Suprapubic skin (tissue), 4 donors: Measurements from ENCODE around the gene SUPT20HL1. TPM values are rescaled to one million over a fixed set of nuclear protein-coding genes. Genes with fewer than 3 reads are reported as not detected.
"Not testable (repeated sequence)": the region's sequence is repeated elsewhere in the genome, so short reads cannot be mapped to it uniquely, and the experiment has no call there.

Source experiments
- DNase-seq, 2 donors: peaks; one replicate each; pipeline ENCODE4 v3.0.0-alpha.2; 2019; ENCODE audit warnings: low spot score in 2 of 2
- H3K27ac ChIP-seq: fragments of 200-600 bp; sonication (generic); one replicate; pipeline ENCODE4 v1.5.1; 2019
- H3K27me3 ChIP-seq: fragments of 200-600 bp; sonication (generic); one replicate; pipeline ENCODE4 v1.5.1; 2019
- H3K36me3 ChIP-seq: fragments of 200-600 bp; sonication (generic); one replicate; pipeline ENCODE4 v1.5.1; 2019
- H3K4me1 ChIP-seq: fragments of 200-600 bp; sonication (generic); one replicate; pipeline ENCODE4 v1.5.1; 2019
- H3K4me3 ChIP-seq: fragments of 200-600 bp; sonication (generic); one replicate; pipeline ENCODE4 v1.5.1; 2019; ENCODE audit warnings: mild to moderate bottlenecking
- H3K9me3 ChIP-seq: fragments of 200-600 bp; sonication (generic); one replicate; pipeline ENCODE4 v1.5.1; 2019
- EP300 ChIP-seq: sonication (generic); formaldehyde crosslinking; IDR thresholded peaks from one replicate; pipeline ENCODE4 v1.6.1; 2017; ENCODE audit warnings: antibody characterized with exemption
- POLR2A ChIP-seq, 2 donors: fragments of 450-650 bp; IDR thresholded peaks; one replicate each; pipeline ENCODE4 v1.6.1; 2017; ENCODE audit warnings: antibody characterized with exemption in 2 of 2, mild to moderate bottlenecking in 2 of 2, moderate library complexity in 2 of 2
- POLR2AphosphoS5 ChIP-seq, 3 donors: sonication (generic); formaldehyde crosslinking; IDR thresholded peaks; one replicate each; pipeline ENCODE4 v1.6.1; 2017; ENCODE audit warnings: antibody characterized with exemption in 3 of 3
- WGBS: methylation state at CpG from one replicate; pipeline ENCODE4 v1.1.5; 2018; 5-methylcytosine and 5-hydroxymethylcytosine counted together
- total RNA-seq, 4 donors: library from RNA; depleted of rRNA; stranded (reverse); fragments of >200 nt; gene quantifications; one replicate each; pipeline ENCODE4 v1.1.0, GENCODE V29; 2016
- TF ChIP-seq, protein P1 (sequence below), 2 donors: fragments of 200-600 bp in 1 of 2; fragments of 450-650 bp in 1 of 2; sonication (generic) in 1 of 2; IDR thresholded peaks; one replicate each; pipeline ENCODE4 v1.5.1; 2016 to 2019; ENCODE audit warnings: antibody characterized with exemption in 2 of 2, mild to moderate bottlenecking in 1 of 2, moderate library complexity in 1 of 2

The SUPT20HL1 gene
- total RNA-seq, 4 donors from 2014 or later = not detected

DNA sequence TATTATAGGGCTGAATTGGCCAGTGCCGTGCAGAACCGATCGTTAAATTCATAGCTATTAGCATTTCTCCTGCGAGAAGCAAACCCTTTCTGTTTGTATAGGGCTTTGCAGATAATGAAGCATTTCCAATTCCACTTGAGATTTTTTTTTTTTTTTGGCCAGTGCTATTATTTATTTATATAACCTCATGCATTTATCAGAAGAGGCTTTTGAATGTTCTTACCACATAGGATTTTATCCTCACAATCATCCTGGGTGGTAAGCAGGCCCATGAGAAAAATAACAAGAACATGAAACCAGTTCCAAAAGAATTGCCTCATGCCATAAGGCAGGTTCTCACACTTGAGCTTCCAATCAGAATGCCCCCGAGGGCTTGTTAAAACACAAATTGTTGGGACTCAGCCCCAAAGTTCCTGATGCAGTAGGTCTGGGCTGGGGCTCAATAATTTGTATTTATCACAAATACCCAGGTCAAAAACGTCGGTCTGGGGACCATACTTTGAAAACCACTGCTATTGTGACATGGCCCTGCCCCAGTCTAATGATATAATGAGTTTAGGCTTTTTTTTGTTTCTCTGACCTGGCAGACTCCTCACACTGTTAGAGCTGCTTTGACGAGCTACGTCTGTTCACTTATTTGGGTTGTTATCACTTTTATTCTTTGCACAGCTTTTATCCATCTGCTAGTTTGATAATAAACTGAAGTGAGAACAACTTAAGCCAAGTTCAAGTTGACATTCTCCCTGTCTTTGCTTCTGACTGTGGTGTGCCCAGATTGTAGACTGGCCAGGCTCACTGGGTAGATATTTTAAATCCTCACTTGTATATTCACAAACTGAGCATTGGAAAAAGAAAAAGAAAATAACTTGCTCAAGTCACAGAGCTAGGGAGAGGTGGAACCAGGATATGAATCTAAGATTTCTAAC lies 20.1 kb downstream of the SUPT20HL1 start:
- WGBS = 58% methylated on average over 9 of the region's 9 CpGs
- H3K4me3 ChIP-seq = no peak overlapping the region
- no peak overlapping the region for H3K27ac ChIP-seq
- no peaks in the 10 kb centered on the region for H3K36me3 ChIP-seq
- no peak for DNase-seq
- TF ChIP-seq, protein P1, sequence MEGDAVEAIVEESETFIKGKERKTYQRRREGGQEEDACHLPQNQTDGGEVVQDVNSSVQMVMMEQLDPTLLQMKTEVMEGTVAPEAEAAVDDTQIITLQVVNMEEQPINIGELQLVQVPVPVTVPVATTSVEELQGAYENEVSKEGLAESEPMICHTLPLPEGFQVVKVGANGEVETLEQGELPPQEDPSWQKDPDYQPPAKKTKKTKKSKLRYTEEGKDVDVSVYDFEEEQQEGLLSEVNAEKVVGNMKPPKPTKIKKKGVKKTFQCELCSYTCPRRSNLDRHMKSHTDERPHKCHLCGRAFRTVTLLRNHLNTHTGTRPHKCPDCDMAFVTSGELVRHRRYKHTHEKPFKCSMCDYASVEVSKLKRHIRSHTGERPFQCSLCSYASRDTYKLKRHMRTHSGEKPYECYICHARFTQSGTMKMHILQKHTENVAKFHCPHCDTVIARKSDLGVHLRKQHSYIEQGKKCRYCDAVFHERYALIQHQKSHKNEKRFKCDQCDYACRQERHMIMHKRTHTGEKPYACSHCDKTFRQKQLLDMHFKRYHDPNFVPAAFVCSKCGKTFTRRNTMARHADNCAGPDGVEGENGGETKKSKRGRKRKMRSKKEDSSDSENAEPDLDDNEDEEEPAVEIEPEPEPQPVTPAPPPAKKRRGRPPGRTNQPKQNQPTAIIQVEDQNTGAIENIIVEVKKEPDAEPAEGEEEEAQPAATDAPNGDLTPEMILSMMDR (IDR thresholded peaks at IDR 0.05) = no peak
- TF ChIP-seq POLR2A (IDR thresholded peaks at IDR 0.05) (no peak), POLR2AphosphoS5 (IDR thresholded peaks at IDR 0.05) (no peak), EP300 (no peak)
- H3K27me3 ChIP-seq = no peaks in the 10 kb centered on the region
- no peaks in the 10 kb centered on the region for H3K4me1 ChIP-seq
- no peaks in the 10 kb centered on the region for H3K9me3 ChIP-seq

DNA sequence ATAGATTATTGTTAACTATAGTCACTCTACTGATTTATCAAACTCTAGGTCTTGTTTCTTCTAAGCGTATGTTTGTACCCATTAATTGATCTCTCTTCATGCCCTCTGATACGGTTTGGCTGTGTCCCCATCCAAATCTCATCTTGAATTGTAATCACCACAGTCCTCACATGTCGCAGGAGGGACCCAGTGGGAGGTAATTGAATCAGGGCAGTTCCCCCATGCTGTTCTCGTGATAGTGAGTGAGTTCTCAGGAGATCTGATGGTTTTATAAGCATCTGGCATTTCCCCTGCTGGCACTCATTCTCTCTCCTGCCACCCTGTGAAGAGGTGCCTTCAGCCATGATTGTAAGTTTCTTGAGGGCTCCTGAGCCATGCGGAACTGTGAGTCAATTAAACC lies 21.9 kb downstream of the SUPT20HL1 start:
- not testable (repeated sequence) for H3K9me3 ChIP-seq, H3K4me1 ChIP-seq, H3K4me3 ChIP-seq, H3K27me3 ChIP-seq, DNase-seq, H3K27ac ChIP-seq, H3K36me3 ChIP-seq
- WGBS = 74% methylated on average over 5 of the region's 5 CpGs

DNA sequence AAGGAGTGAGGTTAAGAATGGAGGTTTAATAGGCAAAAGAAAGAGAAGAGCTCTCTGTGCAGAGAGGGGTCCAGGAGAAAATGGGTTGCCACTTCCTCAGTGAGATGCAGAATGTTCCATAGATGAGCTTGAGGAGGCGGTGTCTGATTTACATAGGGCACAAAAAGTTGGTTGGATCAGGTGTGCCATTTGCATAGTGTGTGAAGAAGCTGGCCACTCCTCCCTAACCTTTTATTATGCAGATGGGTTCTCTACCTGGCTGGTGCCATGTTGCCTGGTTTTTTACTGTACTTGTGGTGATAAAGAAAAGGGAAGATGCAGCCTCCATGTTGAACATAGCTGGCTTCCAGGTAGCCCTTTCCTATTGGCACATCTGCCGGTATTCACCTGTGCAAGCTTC lies 27.3 kb downstream of the SUPT20HL1 start:
- no peaks in the 10 kb centered on the region for H3K27me3 ChIP-seq
- H3K36me3 ChIP-seq = no peaks in the 10 kb centered on the region
- no peak overlapping the region for H3K4me3 ChIP-seq
- TF ChIP-seq POLR2A (IDR thresholded peaks at IDR 0.05) (no peak), POLR2AphosphoS5 (IDR thresholded peaks at IDR 0.05) (no peak), EP300 (no peak)
- TF ChIP-seq, protein P1 (IDR thresholded peaks at IDR 0.05) = no peak
- no peaks in the 10 kb centered on the region for H3K4me1 ChIP-seq
- whole genome bisulfite sequencing = 67% methylated on average over 2 of the region's 2 CpGs
- no peak overlapping the region for H3K27ac ChIP-seq
- DNase-seq = no peak
- H3K9me3 ChIP-seq = no peaks in the 10 kb centered on the region

DNA sequence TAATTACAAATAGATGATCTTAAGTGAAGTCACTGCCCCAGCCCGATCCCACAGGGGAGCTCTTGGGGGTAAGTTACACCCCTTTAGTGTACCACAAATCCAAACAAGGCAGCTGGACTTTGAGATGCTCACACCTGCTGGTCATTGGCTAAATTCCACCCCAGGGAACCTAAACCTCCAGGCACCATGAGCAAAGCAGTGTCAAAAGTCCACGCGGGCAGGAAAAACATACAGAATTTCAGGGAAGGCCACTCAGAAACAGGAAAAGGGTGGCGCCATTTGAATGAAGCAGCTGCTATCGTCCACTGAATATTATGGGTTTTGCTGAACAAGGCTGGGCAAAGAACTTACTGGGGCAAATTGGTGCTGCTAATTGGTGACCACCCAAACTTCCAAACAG lies 30.9 kb downstream of the SUPT20HL1 start:
- no peak overlapping the region for H3K27ac ChIP-seq
- no peak for TF ChIP-seq POLR2A (IDR thresholded peaks at IDR 0.05)
- TF ChIP-seq POLR2AphosphoS5 (IDR thresholded peaks at IDR 0.05) = no peak
- no peak for TF ChIP-seq EP300
- TF ChIP-seq, protein P1 (IDR thresholded peaks at IDR 0.05) = no peak
- no peaks in the 10 kb centered on the region for H3K9me3 ChIP-seq
- 80% methylated on average over 5 of the region's 5 CpGs for WGBS
- H3K27me3 ChIP-seq = no peaks in the 10 kb centered on the region
- H3K36me3 ChIP-seq = no peaks in the 10 kb centered on the region
- H3K4me3 ChIP-seq = no peak overlapping the region
- no peak for DNase-seq
- peaks cover 7% of the 10 kb centered on the region for H3K4me1 ChIP-seq

DNA sequence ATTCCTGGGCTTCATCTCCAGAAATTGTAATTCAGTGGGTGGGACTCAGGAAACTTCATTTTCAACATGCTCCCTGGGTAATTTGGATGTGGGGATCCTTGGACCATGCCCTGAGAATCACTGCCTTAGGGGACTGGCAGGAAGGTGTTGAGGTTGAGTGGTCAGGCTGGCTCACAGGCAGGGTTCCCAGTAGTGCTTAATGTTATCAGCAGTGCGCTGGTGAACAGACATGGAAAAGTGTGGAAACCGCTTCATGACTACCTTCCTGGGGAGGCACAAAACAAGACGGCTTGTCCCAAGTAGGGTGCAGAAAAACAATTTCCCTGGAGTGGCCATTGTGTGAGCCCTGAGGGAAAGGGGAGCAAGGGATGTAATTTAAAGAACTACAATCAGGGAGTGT lies 31.4 kb downstream of the SUPT20HL1 start:
- no peak overlapping the region for H3K4me3 ChIP-seq
- no peak for DNase-seq
- no peak overlapping the region for H3K27ac ChIP-seq
- no peaks in the 10 kb centered on the region for H3K36me3 ChIP-seq
- H3K27me3 ChIP-seq = no peaks in the 10 kb centered on the region
- H3K4me1 ChIP-seq = peaks cover 10% of the 10 kb centered on the region
- WGBS = 77% methylated on average over 3 of the region's 3 CpGs
- no peak for TF ChIP-seq POLR2A (IDR thresholded peaks at IDR 0.05)
- no peak for TF ChIP-seq POLR2AphosphoS5 (IDR thresholded peaks at IDR 0.05)
- TF ChIP-seq, protein P1 (IDR thresholded peaks at IDR 0.05) = no peak
- TF ChIP-seq EP300 = no peak
- no peaks in the 10 kb centered on the region for H3K9me3 ChIP-seq
